HG02588 (cell line): Measurements from ENCODE around the gene MGA.

Source experiments
- ATAC-seq: cut with Tn5 transposase; IDR thresholded peaks from one replicate; pipeline ENCODE4 v1.9.1; 2021; ENCODE audit warnings: mild to moderate bottlenecking, moderate library complexity; ENCODE audit not compliant: unreplicated experiment

MGA gene

GRCh38 chr15:41780266-41780665, 120.1 kb downstream of the MGA start:
- no peak for ATAC-seq

- ATAC-seq = no peak
Measured at GRCh38 chr15:41780727-41781126, 120.5 kb downstream of the MGA start.

- ATAC-seq = no peak
Measured at GRCh38 chr15:41782371-41783282, 122.4 kb downstream of the MGA start.

- ATAC-seq = no peak
Measured at GRCh38 chr15:41783296-41783695, 123.1 kb downstream of the MGA start.

- ATAC-seq = no peak
Measured at GRCh38 chr15:41788262-41788661, 128.1 kb downstream of the MGA start.

- no peak for ATAC-seq
Measured at GRCh38 chr15:41789236-41789635, 129.0 kb downstream of the MGA start.

GRCh38 chr15:41789662-41790061, 129.5 kb downstream of the MGA start:
- no peak for ATAC-seq

- ATAC-seq = no peak
Measured at GRCh38 chr15:41790169-41790568, 130.0 kb downstream of the MGA start.

- ATAC-seq = no peak
Measured at GRCh38 chr15:41790756-41791546, 130.7 kb downstream of the MGA start.

- no peak for ATAC-seq
Measured at GRCh38 chr15:41791547-41791937, 131.3 kb downstream of the MGA start.

- ATAC-seq = no peak
Measured at GRCh38 chr15:41792000-41792637, 131.9 kb downstream of the MGA start.

GRCh38 chr15:41794081-41794480, 133.9 kb downstream of the MGA start:
- no peak for ATAC-seq

GRCh38 chr15:41795996-41796856, 136.0 kb downstream of the MGA start:
- ATAC-seq = no peak

- no peak for ATAC-seq
Measured at GRCh38 chr15:41797201-41797944, 137.2 kb downstream of the MGA start.

- no peak for ATAC-seq
Measured at GRCh38 chr15:41798607-41799487, 138.6 kb downstream of the MGA start.

GRCh38 chr15:41799488-41799805, 139.2 kb downstream of the MGA start:
- no peak for ATAC-seq

- ATAC-seq = no peak
Measured at GRCh38 chr15:41801185-41801584, 141.0 kb downstream of the MGA start.

GRCh38 chr15:41801850-41802455, 141.7 kb downstream of the MGA start:
- no peak for ATAC-seq

GRCh38 chr15:41804361-41804760, 144.2 kb downstream of the MGA start:
- ATAC-seq = no peak
